HG02973 (cell line): ENCODE results near the gene MRPS2.
"Not testable (repeated sequence)": the region's sequence is repeated elsewhere in the genome, so short reads cannot be mapped to it uniquely, and the experiment has no call there.

Source experiments
- ATAC-seq: cut with Tn5 transposase; IDR thresholded peaks from one replicate; pipeline ENCODE4 v1.9.1; 2021; ENCODE audit warnings: moderate library complexity; ENCODE audit not compliant: unreplicated experiment

The MRPS2 gene

DNA sequence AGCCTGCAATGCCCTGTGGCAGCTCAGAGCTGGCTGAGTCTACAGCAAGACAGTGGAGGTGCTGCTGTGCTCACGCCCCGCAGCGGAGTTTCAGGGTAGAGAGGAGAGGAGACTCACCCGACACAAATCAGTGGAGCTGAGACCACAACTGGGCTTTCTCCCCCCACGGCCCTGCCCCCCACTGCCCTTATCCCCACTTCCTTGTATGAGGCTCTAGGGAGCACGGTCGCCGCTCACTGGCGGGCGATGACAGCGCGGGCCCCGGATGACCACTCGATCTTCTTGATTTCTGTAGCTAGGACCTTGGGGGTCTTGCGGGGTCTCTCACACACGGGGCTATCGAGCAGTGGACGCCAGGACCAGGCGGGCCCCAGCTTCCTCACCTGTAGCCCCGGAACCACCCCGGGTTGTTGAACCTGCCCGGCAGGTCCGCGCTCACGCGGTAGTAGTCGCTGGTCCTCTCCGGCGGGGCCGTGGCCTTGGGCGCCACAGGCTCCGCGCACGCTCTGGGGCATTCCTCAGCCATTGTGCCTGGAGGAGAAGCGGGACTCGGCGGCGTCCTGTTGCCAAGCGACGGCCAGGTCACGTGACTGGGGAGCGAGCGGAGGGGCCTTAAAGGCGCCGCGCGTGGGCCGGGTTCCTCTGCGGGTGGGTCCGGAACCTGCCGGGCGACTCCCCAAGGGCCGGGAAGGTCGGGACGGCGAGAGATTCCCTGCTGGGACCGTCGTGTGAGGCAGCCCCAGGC lies 984 bp upstream of the MRPS2 start:
- ATAC-seq = no peak

DNA sequence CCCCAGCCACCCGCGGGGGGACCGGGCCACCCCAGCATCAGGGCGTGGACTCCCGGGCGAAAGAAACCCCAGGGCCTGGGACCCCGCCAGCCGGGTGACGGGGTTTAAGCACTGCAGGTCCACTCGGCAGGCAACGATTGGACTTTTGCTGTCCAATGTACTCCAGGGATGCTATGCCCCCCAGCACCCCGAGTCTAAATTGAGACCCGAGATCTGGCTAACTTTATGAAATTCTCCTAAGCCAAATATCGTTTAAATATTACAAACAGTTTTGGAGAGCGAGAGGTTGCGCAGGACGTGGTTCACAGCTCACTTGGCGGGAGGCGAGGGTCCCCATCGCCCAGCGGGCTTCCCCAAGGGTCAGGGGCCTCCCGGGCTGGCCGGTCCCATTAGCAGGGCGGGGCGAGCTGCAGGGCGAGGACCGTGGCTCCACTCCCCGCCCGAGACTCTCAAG lies 384 bp upstream of the MRPS2 start:
- ATAC-seq = no peak

DNA sequence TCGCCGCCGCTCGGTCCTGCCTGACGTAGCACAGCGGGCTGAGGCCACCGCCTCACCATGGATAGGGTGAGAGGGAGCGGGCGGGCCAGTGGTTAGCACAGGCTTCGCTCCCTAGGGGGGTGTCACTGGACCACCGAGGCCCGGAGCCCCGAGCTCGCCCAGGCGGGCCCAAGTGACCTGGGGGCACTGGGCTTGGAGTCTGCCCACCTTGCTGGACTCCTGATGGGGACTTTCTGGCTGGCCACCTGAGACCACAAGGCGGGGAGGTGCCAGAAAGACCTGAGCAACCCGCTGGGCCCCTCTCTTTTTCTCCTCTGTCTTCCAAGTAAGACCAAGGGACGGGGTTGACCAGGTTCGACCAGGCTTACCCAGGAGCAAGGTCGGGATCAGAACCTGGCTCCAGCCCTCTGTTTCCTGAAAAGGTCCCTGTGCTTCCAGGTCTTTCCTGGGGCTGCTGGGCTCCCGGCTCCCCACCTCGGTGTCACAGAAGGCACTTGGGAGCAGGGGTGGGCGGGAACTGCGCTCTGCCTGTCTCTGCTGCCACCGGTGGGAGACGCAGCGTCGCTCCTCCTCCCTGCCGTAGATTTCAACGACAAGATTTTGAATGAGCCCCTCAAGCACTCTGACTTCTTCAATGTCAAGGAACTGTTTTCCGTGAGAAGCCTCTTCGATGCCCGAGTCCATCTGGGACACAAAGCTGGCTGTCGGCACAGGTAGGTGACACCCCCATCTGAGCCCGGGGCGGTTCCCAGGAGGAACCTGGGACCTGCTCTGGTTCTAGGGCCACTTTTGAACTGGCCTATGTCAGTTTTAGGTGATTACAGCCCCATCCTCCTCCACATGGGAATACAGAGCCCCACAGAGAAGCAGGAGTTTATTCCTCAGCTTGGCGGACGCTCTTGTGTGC lies 1.0 kb downstream of the MRPS2 start:
- peak; percentile 43 for ATAC-seq

DNA sequence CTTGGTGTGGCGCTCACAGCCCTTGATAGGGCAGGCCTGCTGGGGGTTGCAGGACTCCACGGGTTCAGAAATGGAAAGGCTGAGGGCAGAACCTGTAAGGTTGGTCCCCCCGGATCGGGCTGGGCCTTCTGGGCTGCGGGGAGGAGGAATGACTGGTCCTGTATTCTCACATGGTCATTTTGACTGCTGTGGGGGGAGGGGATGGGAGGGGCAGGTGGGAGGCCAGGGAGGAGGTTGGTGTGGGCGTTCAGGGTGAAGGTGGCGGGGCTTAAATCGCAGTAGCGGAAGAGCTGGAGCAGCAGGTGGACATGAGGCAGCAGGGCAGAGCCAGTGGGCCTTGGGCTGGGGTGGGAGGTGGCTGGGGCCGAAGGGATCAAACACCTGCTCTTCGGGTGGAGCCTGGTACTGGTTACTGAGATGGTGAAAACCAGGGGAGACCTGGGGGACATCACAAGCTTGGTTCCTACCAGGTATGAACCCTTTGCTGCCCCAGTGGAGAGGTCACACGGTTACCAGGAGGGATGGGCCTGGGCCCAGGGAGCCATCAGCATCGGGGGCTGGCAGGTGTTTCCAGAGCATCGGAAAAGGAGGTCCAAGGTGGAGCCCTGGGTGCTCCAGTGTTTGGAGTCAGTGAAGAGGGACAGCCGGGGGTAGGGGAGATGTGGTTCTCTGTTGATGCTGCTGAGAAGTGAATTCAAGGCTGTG lies 1.8 kb downstream of the MRPS2 start:
- no peak for ATAC-seq

DNA sequence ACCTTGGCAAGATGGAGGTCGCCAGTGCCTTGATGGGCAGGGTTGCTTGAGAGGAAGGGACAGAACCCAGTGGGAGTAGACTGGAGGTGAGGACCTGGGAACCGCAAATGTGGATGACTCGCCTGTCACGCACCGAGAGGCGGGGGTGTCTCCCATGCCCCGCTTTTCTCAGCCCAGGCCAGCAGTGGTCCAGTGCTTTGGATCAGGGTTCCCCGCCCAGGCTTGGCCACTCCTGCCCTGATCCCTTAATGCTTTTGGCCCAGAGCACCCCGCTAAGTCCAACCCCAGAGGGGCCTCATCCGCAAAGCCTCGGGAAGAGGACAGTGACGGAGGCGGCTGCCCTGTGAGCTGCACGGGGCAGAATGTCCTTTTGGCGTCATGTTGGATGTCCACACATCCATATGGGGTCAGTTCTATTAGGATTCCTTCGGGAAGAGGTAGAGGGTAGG lies 2.4 kb downstream of the MRPS2 start:
- no peak for ATAC-seq

DNA sequence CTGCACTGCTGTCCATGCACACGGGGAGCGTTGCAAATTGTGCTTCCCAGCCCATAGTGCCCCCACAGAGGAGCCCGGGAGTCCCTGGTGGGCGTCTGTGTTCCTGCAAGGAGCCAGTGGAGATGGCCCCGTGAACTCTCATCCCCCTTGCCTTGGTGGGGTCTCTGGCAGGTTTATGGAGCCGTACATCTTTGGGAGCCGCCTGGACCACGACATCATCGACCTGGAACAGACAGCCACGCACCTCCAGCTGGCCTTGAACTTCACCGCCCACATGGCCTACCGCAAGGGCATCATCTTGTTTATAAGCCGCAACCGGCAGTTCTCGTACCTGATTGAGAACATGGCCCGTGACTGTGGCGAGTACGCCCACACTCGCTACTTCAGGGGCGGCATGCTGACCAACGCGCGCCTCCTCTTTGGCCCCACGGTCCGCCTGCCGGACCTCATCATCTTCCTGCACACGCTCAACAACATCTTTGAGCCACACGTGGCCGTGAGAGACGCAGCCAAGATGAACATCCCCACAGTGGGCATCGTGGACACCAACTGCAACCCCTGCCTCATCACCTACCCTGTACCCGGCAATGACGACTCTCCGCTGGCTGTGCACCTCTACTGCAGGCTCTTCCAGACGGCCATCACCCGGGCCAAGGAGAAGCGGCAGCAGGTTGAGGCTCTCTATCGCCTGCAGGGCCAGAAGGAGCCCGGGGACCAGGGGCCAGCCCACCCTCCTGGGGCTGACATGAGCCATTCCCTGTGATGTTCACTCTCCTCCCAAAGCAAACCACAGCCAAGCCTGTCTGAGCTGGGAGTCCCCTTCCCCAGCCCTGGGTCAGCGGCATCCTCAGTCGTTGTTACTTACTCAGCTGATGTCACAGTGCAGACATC lies 3.1 kb downstream of the MRPS2 start:
- ATAC-seq = no peak

DNA sequence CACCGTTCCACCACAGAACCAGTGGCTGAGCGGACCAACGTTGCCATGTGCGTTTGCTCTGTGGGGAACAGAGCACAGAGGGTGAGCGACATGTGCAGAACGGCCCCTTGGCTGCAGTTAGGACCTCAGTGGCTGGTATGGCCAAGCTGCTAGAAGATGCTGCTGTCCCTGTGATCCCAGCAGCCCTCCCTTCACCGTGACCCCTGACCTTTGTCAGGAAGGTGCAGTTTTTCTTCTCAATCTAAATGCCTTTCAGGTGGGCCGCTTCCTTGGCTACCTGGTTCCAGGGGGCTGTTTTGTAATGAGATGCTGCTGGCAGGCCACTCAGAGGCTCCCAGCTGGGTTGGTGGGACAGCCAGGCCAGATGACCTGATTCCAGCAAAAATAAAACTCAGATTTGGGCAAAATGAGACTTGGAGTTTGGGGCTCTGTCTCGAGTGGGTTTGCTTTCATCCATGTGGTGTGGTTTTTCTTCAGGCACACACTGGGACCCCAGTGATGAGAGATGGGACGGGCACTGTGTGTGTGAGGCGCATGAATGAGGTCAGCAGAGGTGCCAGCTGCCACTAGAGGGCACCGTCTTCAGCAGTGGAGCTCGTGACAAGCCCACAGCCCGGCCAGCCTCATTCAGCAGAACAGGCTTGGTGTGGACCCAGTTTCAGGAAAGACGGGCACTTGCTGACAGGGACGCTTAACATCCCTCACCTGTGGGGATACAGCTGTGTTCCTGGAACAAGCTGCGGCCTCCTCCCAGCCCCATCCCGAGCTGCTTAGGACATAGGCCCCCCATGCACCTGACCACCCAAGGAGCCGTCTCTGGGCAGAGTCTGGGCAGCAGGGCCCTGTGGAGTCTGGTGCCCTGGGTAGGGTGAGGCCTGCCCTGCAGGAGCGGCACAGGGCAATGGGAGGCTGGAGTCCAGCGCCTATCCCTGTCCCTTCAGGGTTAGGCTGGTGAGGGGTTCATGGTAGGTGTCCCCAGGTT lies 4.1 kb downstream of the MRPS2 start:
- ATAC-seq = no peak

DNA sequence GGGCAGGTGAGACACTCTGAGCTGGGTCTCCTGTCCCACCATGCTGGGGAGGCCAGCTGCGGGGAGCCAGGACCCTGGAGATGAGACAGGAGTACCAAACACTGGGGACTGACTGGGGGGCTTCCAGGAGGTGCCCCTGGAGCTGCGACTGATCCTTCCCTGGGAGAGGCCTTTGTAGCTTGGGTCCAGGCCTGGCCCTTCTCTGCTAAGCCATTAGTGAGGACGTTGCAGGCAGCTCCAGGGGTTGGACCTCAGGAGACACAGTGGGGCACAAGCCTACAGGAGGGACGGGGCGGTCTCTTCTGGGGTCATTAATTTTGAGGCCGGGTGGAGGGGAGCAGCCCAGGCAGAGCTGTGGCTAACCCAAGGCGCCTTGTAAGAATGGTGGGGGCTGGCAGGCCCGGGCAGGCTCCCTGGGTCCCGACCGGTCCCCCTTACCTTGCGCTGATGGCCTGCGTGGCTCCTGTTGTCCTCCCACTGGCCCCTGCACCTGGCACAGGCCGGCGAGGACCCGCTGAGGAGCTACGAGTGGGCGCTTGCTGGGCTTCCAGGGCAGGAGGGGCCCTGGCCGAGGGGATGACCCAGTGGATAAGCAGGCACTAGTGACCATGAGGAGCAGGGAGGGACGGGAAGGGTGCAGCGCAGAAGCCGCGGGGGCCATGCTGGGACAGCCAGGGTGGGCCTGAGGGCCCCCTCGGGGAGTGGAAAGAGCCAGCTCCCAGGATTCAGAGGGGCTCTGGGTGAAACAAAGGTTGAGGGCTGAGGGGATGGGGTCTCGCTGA lies 5.1 kb downstream of the MRPS2 start:
- ATAC-seq = no peak

DNA sequence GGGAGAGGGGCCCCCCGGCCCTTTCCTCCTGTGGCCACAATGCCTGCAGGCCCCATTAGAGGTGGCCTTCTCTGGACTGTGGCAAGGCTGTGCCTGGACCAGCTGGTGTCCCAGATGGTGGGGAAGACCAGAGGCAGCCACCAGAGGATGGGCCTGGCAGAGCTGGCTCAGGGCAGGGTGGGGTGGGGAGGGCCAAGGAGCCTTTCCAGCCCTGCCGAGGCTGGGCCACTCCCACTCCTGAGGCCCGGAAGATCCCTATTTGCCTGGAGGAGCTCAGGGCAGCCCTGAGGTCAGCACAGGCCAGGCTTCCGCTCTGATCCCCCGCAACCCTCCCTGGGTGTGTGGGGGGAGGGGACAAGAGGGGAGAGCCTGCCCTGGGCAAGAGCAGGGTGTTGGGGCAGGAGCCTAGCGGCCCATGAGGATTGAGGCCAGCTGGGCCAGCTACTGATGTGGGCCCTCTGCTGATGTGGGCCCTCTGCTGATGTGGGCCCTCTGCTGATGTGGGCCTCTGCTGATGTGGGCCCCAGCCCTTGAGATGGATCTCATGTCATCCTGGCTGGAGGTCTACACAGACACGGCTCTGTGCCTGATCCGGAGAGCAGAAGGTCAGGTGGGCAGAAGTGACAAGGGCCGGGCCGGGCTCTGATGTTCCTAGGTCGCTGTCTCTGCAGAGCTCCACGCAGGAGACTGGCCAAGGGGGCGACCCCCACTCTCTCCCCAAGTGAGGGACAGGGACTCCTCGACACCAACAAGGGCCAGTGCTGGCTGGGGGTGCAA lies 6.0 kb downstream of the MRPS2 start:
- no peak for ATAC-seq

DNA sequence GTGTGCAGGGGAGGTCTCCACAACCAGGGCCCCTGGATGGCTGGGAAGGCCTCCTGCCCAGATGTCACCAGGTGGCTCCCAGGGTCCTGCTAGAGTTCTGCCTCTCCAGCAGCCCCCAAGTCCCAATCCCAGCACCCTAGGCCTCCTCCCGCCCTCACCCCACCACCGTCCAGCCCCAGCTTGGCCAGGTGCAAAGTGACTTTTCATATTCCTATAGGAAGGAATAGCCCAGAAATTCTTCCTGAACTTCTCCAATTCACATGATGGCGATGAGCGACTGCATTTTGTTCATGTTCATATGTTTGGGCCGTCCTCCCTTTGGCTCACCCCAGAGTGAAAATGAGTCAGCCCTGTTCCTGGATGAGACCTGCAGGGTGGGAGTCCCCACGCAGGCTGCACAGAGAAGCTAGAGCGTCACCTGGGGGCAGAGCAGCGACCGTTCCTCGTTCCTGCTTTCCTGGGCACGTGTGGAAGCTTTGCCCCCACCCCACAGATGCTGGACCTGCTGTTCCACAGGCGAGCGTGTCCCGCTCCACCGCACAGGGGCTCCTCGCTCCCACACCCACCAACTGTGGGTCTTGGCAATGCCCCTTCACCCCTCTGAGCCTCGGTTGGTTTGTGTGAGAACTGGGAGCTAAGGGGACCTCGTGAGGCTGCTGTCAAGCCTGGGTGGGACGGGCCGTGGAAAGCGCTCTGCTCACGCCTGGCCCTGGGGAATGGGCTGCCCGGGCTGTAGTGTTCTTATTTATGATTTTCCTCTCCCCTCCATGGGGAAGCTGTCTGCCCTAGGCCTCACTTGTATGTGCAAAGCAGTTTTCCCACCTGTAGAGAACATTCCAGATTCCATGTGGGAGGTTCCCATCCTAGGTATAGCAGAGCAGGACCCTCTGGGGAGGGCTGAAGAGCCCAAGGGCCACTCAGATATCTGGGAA lies 6.9 kb downstream of the MRPS2 start:
- ATAC-seq = no peak

DNA sequence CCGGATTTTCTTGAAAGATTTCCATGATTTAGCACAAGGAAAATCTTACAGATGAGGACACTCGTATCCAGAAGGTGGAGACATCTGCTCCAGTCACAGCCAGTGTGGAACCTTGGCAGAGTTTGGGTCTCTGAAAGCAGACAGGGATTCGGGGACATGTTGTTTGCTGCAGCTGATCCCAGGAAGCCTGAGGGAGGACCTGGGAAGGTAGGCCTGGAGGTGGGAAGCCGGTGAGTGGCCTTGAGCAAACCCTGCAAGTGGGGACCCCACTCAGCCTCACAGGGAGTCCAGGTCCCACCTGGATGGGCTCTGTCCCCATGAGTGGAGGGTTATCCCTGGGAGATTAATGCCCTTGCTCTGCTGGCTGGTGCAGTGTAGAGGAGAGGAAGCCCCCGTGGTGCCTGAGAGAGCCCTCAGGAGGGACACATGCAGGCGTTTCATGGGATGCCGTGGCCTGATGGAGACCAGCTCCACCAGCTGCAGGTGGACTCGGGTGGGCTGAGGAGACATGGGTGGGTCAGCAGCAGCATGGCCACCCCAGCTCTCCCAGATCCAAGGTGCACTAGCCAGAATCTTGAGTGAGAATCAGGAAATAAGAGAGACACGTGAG lies 7.8 kb downstream of the MRPS2 start:
- no peak for ATAC-seq

DNA sequence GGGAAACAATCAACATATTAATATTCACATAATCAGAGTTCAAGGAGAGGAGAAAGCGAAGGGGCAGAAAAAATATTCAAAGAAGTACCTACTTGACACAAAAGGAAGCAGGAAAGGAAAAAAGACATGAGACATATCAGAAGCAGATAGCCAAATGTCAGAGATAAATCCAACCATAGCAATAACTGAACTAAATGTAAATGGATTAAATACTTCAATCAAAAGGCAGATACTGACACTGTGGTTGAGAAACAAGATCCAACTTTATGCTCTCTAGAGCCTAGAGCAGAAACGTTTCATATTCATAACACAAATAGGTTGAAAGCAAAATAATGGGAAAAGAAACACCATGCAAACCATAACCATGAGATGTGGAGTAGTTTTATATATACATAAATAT lies 9.0 kb downstream of the MRPS2 start:
- no peak for ATAC-seq

DNA sequence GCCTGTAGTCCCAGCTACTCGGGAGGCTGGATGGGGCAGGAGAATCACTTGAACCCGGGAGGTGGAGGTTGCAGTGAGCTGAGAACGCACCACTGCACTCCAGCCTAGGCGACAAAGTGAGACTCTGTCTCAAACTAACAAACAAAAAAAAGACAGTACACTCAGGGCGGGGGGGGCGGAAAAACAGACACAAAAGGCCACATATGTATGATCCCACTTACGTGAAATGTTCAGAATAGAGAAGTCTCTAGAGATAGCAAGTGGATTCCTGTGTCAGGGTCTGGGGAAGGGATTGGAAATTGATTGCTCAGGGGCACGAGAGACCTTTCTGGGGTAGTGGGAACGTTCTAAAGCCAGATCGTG lies 11.7 kb downstream of the MRPS2 start:
- ATAC-seq = no peak

DNA sequence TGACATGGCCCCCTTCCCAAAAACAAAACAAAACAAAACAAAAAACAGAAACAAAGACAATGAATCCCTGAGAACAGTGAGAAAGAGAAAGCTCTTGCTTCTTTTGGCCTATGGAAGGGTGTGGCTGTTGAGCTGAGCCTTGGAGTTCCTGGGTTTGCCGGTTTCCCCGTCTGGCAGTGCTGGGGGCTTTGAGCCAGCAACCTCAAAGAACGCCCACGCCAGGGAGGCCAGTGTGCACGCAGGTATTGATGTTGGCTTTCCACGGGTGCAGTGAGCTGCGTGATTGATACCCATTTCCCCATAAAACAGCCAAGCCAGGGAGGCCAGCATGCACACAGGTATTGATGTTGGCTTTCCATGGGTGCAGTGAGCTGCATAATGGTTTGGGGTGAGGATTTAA lies 12.4 kb downstream of the MRPS2 start:
- ATAC-seq = no peak

DNA sequence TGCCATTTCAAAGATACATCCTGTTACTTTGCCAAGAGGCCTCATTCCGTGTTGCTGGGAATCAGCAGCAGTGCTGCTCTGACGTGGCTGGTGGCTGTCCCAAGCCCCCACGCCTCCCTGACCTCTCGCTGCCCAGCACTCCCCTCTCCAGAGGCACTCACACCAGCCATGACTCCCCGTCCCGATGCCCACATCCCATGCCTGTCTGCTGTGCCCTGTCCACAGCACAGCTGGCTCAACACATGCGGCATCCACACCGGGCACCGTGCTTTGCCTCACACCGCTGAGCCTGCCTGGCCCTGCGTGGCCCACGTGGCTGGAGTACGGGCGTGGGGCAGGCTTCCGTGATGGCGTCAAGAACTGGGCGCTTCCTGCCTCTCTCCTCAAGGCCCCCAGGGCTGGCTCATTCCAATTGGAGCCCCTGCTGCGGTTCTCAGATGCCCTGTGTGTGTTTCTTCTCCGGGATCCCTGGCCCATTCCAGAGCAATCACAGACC lies 12.9 kb downstream of the MRPS2 start:
- no peak for ATAC-seq

DNA sequence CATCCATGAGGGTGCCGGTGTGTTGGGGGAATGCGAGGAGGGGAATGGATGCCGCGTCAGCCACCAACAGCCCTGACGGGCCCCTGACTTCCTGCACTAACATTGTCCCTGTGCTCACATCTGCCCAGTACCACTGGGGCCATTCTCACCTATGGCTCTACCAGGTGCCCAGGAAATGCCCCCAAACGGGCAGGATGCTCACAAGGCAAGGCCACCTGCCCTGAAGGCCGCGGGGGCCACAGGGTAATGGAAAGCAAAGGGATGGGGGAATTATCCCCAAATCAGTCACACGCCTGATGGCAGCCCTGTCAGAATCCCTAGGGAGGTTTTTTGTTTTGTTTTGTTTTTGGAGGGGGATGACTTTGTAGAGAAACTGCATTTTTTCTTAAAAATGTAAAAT lies 13.4 kb downstream of the MRPS2 start:
- ATAC-seq = not testable (repeated sequence)
